HG03064 (cell line): ENCODE measurements around the gene MYOG.

Experiments used
- ATAC-seq: cut with Tn5 transposase; IDR thresholded peaks from one replicate; pipeline ENCODE4 v1.9.1; 2021; ENCODE audit warnings: low read depth; ENCODE audit not compliant: unreplicated experiment

Gene MYOG

GRCh38 chr1:203073469-203073868 is 12.3 kb downstream of the MYOG start:
- ATAC-seq, result no peak

GRCh38 chr1:203072911-203073310 is 12.9 kb downstream of the MYOG start:
- ATAC-seq, result no peak

DNA sequence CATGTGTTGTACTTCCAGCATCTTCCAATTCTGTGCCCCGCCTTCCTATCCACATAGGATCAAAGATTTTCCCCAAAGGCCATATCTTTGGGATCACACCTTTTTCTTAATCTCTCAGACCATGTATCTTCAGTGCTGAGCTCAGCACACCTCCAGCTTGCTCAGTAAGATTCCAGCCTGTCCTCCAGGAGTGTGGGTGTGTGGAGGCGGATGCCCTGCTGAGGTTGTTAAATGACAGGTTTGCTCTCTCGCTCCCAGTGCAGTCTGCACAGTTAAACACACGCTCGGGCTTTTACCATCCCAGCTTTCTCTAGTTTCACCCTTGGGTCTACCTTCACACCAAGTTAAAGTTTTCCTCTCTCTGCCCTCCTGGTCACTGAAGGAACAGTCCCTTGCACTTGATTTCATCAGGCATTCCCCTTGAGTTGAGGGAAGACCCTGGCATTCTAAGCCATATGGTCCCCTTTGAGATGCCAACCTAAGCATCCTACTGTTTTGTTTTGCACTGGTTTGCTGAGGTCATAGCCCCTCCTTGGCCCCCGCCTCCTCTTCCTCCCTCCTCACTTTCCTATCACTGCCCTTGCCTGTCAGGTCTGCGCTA is 13.7 kb downstream of the MYOG start:
- no peak for ATAC-seq

- no peak for ATAC-seq
Observed at GRCh38 chr1:203069030-203069747, 16.6 kb downstream of the MYOG start.

- no peak for ATAC-seq
Observed at GRCh38 chr1:203066965-203067364, 18.8 kb downstream of the MYOG start.

DNA sequence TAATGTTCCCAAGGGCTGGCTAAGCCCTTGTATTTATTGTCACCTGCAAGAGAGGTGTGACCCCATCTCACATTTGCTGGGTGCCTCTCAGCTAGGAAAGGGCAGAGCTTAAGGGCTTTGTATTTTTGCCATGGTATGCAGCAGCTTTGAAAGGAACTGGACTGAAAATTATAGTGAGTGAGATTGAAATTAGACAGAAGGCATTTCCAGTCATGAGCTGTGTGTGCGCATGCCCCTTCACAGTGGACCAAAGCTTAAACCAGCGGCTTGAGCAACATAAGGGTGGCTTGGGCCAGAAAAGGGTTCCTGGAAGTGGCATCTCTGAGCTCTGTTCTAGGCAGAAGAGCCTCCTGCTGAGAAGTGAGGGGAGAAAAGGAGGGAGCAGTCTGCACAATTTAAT is 19.8 kb downstream of the MYOG start:
- ATAC-seq, result no peak

DNA sequence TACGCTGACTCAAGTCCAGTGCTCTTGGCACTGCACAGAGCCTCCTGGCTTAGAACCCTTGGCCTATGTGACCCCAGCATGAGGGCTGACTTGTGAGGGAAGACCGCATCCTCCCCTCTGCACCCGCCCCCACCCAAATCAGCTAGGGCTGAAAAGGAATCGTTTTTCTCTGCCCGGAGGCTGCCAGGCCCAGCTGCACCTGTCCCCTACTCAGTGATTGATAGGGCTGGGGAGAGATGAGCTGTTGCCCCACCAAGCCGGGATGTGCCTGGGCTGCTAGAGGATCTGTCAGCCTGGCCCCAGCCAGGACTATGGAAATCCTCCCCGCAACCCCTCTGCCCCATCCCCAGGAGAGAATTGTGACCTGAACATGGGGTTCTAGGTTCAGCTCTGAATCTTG is 20.6 kb downstream of the MYOG start:
- ATAC-seq, result no peak

- no peak for ATAC-seq
Observed at GRCh38 chr1:203063287-203063686, 22.5 kb downstream of the MYOG start.

DNA sequence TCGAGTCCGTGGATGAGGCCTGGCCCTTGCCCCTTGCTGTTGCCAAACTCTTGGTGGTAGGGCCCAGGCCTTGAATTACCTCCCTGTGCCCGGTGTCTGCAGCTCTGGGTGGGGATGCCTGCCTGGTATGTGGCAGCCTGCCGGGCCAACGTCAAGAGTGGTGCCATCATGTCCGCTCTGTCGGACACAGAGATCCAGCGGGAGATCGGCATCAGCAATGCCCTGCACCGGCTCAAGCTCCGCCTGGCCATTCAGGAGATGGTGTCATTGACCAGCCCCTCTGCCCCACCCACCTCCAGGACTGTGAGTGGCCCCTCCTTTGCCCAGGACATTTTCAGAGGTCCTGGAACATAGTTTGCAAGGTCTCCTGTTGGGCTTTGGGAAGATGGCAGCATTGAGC is 25.7 kb downstream of the MYOG start:
- no peak for ATAC-seq

DNA sequence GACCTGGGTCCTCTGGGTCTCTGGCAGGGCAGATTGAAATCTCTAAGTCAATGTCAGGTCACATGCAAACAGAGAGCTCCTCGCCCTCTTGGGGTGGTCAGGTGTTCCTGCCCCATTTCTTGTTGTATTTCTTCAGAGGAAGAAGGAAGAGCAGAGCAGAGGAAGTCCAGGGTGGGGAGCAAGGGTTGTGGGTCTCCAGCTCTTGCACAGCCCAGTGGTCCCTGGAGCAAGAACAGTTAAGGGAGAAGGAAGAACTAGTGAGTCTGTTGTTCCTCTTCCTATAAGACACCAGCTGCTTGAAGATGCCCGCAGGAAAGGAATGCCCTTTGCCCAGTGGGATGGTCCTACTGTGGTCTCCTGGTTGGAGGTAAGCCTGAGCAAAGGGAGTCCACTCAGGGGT is 26.3 kb downstream of the MYOG start:
- no peak for ATAC-seq

DNA sequence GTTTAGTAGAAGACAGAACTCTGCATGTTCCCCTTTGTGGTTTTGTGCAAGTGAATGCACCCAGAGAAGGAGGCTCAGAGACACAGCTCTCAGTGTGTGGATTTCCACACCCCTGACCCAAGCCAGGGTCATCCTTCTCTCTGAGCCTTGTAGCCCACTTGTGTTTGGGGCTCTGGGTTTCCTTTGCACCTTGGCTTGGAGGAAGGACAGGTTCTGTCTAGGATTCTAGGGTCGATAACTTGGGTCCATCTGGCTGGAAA is 27.2 kb downstream of the MYOG start:
- no peak for ATAC-seq

DNA sequence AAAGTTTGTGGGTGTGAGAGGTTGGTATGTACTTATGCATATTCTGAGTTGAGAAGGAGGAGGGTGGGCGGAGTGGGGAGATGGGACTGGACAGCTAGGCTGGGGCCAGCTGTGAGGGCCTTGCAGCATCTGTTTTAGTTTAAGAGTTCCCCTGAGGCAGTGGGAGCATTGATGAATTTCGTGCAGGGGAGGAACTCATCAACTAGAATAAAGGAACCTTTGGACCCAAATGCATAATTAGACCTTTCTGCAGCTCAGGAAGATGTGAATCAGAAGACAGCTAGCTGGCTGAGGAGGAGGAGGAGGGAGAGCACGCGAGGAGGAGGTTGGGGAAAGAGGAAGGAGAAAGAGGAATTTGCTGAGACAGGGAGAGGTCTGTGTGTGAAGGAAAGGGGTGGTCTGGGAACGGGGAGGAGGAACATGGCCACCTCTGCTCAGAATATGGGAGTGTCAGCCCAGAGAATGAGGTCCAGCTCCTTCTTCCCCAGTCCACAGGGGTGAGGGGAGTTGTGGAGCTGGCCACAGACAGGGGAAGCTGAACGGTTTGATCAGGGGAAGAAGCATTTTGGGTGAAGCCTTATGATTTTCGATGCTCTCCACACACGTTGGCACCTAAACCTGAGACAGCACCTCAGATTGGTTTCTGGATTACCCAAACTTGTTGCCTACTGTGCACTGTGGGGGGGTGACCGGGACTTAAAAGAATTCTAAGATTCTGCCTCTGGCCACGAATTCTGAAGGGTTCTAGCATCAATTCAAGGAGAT is 27.7 kb downstream of the MYOG start:
- ATAC-seq, result no peak

DNA sequence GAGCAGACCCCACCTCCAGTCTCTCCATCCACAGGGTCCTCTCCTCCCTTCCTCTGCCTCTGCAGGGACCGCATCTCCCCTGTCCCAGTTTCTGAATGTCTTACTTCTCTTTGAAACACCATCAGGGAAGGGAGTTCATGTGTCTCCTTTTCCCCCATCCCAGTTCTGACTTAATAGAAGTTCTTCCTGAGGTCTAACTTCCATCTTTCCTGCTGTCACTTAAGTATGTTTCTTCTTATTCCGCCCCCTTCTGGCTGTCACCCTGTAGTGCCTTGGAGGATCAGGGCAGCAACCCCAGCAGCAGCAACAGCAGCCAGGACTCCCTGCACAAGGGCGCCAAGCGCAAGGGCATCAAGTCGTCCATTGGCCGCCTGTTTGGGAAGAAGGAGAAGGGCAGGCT is 29.3 kb downstream of the MYOG start:
- ATAC-seq, result no peak

DNA sequence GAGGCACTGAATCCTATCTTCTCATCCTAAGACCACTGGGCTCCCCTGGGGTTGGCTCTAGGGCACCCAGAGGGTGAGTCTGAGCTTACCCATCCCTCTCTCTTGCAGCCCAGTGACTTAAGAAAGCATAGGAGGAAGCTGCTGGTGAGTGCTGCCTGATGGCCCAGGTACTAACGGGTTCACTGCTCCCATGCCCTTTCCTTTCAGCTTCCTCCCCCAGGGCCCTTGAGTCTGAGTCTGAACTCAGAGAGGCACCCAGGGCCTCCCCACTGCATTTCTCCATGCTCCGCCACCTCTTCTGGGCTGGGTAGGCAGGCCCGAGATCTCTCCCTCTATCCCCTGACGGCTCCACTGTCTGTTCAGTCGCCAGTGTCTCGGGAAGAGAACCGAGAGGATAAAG is 29.8 kb downstream of the MYOG start:
- no peak for ATAC-seq

DNA sequence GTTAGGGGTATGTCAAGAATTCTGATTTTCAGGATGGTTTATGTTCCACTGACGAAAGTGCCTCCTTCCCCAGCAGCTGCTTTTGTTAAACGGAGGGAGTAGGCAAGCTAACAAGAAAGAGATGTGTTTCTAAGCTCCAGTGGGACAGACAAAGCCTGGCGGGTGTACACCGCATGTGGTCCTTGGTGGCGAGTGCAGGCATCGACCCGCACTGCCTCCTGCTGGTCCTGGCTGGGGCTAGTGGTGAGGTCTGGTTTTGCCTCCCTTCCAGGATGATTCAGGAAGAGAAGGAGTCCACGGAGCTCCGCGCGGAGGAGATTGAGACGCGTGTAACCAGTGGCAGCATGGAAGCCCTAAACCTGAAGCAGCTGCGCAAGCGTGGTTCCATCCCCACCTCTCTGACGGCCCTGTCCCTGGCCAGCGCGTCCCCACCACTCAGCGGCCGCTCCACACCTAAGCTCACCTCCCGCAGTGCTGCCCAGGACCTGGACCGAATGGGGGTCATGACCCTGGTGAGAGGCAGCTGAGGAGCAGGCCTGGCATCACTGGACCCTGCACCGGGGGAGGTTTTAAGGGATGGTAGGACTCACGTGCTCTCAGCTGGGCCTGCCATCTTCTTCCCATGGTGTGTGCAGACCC is 30.5 kb downstream of the MYOG start:
- ATAC-seq, result no peak

DNA sequence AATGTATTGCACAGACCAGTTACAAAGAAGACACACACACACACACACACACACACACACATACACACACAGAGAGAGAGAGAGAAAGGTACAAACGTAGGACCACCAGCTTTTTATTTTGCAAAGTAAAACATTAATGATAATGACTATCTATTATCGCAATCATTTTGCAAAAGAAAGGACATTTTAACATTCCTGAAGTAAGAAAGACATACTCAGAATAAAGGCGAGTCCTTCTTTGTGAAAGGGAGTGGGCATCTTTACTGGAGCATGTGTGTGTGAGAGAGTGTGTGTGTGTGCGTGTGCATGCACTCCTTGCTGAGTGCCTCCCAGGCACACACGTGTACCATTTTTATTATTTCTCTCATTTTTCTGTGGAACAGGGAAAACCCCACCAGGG is 31.2 kb downstream of the MYOG start:
- ATAC-seq, result no peak

GRCh38 chr1:203054184-203054583 is 31.6 kb downstream of the MYOG start:
- ATAC-seq, result no peak

- no peak for ATAC-seq
Observed at GRCh38 chr1:203052601-203053000, 33.2 kb downstream of the MYOG start.

GRCh38 chr1:203051841-203052324 is 33.9 kb downstream of the MYOG start:
- ATAC-seq, result no peak

GRCh38 chr1:203050826-203051225 is 35.0 kb downstream of the MYOG start:
- ATAC-seq, result no peak

GRCh38 chr1:203049576-203050180 is 36.1 kb downstream of the MYOG start:
- ATAC-seq, result no peak
